AG09319 (cell line): ENCODE measurements around the gene RALGPS1.

Source experiments
- DNase-seq: peaks from one replicate; pipeline ENCODE4 v3.0.0-alpha.2; 2010; ENCODE audit warnings: low read depth; ENCODE audit errors: extremely low read depth
- TF ChIP-seq, protein P1 (sequence below): IDR thresholded peaks from 2 replicates; pipeline ENCODE4 v1.5.1; 2011; ENCODE audit warnings: low read depth, mild to moderate bottlenecking, inconsistent platforms, low read length, moderate library complexity

The RALGPS1 gene

DNA sequence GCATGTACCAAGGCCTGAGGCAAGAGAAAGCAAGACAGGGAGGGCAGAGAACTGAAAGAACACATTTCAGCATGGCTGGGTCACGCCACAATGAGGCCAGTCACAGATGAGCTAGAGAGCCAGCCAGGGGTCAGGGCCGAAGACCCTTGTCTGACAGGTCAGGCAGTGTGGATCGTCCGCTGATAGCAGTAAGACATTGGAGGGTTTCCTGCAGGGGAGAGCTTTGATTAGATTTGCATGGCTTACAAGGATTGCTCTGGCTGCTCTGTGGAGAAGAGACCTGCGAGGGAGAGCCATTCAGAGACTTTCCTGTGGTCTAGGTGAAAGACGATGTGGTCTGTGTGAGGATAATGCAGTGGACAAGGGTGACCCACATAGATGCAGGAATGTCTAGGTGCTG is 93.1 kb downstream of the RALGPS1 start:
- DNase-seq = no peak
- TF ChIP-seq, protein P1, sequence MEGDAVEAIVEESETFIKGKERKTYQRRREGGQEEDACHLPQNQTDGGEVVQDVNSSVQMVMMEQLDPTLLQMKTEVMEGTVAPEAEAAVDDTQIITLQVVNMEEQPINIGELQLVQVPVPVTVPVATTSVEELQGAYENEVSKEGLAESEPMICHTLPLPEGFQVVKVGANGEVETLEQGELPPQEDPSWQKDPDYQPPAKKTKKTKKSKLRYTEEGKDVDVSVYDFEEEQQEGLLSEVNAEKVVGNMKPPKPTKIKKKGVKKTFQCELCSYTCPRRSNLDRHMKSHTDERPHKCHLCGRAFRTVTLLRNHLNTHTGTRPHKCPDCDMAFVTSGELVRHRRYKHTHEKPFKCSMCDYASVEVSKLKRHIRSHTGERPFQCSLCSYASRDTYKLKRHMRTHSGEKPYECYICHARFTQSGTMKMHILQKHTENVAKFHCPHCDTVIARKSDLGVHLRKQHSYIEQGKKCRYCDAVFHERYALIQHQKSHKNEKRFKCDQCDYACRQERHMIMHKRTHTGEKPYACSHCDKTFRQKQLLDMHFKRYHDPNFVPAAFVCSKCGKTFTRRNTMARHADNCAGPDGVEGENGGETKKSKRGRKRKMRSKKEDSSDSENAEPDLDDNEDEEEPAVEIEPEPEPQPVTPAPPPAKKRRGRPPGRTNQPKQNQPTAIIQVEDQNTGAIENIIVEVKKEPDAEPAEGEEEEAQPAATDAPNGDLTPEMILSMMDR = no peak

DNA sequence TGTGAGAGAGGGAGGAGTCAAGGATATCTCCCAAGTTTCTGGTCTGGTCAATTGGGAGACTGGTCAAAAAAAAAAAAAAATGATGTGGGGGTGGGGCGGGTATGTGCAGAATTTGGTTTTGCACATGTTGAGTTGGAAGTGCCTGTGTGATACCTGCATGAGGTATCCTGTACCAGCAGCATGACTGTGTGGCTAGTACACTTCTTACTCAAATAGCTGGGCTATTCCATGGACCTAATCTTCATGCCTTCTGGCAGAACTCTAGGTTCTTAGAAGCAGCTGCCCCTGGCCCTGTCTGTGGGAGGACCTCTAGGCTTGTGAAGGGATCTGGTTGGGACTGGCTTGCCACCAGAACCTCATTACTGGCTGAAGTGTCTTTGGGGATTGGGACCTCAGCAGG is 93.5 kb downstream of the RALGPS1 start:
- TF ChIP-seq, protein P1 = no peak
- no peak for DNase-seq

DNA sequence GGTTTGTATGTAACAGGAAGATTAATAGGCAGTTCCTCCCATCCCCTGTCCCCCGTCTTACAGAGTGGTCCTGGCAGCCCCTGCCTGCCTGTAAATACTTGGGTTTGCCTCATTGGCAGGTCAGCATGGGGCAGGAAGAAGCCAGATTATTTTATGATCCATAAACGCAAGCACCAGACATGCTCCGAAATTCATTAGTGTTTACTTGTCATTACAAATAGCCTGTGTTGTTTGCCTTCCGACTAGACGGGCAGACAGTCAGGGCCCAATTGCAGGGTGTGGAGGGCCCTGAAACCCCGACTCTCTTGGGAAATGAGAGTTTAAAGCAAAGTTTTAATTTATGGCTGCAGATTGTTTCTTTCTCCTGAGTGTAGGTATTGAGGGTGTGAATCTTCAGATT is 97.2 kb downstream of the RALGPS1 start:
- TF ChIP-seq, protein P1 = no peak
- DNase-seq = no peak

DNA sequence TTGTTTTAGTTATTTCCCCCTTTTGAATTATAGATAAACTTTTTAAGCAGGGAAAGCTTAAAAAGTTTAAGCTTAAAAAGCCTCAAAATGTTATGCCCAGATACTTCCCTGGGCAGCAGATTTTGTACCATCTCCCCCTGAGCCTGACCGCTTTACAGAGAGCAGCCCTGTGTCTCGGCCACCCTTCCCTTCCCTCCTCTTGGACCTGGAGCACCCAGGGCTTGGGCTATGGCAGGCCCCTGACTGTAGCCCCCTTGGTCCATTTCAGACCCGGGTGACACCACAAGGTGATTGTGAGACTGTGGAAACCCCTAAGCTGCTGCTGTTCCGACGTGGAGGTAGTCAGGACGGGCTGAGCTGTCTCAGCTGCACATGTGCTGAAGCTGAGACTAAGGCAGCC is 97.7 kb downstream of the RALGPS1 start:
- no peak for DNase-seq

DNA sequence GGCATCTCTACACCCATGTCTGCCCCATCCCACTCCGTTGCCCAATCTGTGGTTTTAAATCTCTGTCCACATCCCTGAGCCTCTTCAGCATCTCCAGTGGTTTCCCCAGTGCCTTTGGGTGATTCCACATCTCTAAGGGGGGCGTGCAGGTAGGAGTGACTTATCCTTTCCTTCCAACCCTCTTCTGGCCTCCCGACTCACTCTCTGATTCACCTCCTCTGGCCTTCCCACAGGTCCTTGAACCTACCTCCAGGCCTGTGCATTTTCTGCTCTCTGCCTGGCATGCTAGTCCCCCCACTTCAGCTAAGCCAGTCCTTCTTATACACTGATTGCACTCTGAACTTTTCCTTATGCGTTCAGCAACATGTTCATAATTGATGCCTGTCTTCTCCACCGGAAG is 99.0 kb downstream of the RALGPS1 start:
- DNase-seq = no peak
- TF ChIP-seq, protein P1 = no peak

More for the DNA sequence above, 97.7 kb downstream of the RALGPS1 start:
- TF ChIP-seq, protein P1 = no peak

DNA sequence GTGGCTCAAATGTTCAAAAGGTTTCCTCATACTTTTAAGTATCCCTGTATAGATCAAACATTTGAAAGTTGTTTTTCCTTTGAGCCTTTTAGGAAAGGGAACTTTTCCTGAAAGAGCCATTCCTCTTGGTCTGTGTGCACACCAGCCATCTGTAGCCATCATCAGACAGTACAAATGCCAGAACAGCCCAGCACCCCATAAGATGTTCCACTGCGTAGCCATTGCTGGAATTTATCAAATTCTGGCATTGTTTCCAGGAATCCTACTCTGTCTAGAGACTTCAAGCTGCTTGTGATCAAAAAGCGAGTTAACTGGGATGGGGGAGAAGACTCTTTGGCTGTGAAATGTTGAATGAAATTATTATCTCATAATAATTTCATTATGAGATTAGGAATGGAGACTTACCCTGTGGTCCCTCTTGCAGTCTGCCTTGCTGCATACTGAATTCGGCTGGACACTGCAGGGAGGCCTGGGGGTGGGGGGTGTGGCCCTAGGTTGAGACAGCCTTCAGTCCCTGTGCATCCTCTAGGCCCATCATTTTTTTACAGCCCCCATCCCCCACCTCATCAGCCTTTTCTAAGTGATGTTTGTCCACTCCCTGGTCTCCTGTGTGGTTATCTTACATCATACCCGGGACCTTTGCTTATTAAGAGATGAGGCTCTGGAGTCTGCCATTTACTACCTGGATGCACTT is 99.8 kb downstream of the RALGPS1 start:
- TF ChIP-seq, protein P1 = no peak
- DNase-seq = no peak

DNA sequence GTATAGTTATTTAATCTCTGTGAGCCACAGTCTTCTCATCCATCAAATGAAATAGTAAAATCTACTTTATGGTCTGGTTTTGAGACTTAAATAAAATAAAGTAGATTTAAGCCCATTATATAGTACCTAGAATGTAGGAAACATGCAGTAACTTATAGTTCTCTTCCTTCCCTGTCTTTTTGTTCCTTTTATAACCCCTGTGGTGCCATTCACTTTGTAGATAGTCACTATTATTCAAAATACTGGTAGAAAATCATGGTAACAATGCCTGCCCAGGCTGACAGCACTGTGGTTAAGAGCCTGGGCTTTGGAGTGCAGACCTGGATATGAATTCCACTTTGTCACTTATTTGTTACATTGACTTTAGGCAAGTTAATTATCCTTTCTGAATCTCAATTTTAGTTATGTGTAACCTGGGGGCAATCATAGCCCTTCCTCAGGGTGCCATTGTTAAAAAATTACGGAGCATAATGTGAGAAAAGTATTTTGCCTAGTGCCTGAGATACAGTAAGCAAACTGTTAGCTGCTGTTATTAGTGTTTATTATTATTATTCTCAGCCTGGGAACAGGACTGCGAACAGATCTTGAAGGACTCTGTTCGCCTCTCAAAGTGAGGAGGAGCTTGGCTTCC is 100.4 kb downstream of the RALGPS1 start:
- no peak for DNase-seq
- TF ChIP-seq, protein P1 = no peak
